Omental fat pad (tissue), 4 donors: ENCODE results near the gene SH3RF3. TPM values are rescaled to one million over a fixed set of nuclear protein-coding genes. Genes with fewer than 3 reads are reported as not detected.

Experiments used
- ATAC-seq: fragments of 150-250 bp; one replicate; pipeline ENCODE4 v1.9.1; 2016; ENCODE audit warnings: mild to moderate bottlenecking, moderate library complexity; ENCODE audit not compliant: low FRiP score
- DNase-seq: peaks from one replicate; pipeline ENCODE4 v3.0.0-alpha.2; 2019; ENCODE audit warnings: low spot score
- total RNA-seq, 4 donors: library from RNA; depleted of rRNA; stranded (reverse); fragments of >200 nt; gene quantifications; one replicate each; pipeline ENCODE4 v1.1.0, GENCODE V29; 2016
- TF ChIP-seq, protein P1 (sequence below), 3 donors: fragments of 450-650 bp; IDR thresholded peaks; one replicate each; pipeline ENCODE4 v1.5.1; 2016 to 2017; ENCODE audit warnings: antibody characterized with exemption in 3 of 3, mild to moderate bottlenecking in 3 of 3, moderate library complexity in 2 of 3

SH3RF3 gene
- total RNA-seq, 4 donors from 2014 or later, result 6.5 to 16.6 (median 8.6) TPM

DNA sequence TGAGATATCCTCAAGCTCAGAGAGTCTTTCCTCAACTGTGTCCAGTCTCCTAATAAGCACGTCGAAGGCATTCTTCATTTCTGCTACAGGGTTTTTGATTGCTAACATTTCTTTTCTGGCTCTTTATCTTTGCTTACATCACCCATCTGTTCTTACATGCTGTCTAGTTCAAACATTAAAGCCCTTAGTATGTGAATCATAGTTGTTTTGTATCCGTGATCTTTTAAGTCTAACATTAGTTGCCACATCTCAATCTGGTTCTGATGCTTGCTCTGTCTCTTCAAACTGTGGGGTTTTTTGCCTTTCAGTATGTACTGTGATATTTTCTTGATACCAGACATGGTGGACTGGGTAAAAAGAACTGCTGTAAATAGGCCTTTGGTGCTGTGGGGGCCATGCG, 235.2 kb downstream of the SH3RF3 start:
- DNase-seq, result no peak
- no peak for ATAC-seq
- TF ChIP-seq, protein P1, sequence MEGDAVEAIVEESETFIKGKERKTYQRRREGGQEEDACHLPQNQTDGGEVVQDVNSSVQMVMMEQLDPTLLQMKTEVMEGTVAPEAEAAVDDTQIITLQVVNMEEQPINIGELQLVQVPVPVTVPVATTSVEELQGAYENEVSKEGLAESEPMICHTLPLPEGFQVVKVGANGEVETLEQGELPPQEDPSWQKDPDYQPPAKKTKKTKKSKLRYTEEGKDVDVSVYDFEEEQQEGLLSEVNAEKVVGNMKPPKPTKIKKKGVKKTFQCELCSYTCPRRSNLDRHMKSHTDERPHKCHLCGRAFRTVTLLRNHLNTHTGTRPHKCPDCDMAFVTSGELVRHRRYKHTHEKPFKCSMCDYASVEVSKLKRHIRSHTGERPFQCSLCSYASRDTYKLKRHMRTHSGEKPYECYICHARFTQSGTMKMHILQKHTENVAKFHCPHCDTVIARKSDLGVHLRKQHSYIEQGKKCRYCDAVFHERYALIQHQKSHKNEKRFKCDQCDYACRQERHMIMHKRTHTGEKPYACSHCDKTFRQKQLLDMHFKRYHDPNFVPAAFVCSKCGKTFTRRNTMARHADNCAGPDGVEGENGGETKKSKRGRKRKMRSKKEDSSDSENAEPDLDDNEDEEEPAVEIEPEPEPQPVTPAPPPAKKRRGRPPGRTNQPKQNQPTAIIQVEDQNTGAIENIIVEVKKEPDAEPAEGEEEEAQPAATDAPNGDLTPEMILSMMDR (IDR thresholded peaks at IDR 0.05), result no peak

DNA sequence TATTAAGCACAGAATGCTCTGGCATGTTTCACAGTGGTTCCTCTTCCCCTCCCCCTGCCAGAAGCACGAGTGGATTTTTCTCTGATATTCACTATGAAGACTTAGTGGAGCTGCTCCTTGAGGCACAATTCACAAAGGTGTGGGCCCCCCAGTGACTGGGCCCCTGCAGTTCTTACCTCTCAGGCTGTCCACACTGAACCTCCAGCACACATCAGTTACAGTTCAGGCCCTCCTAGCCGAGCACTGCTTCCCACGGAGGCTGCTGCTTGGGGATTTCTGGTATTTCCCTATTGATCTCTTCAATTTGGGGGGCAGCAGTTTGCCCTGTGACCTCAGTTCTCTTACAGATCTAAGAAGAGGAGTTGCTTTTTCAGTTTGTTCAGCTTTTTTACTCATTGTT, 236.1 kb downstream of the SH3RF3 start:
- TF ChIP-seq, protein P1 (IDR thresholded peaks at IDR 0.05), result no peak
- no peak for DNase-seq
- no peak for ATAC-seq

DNA sequence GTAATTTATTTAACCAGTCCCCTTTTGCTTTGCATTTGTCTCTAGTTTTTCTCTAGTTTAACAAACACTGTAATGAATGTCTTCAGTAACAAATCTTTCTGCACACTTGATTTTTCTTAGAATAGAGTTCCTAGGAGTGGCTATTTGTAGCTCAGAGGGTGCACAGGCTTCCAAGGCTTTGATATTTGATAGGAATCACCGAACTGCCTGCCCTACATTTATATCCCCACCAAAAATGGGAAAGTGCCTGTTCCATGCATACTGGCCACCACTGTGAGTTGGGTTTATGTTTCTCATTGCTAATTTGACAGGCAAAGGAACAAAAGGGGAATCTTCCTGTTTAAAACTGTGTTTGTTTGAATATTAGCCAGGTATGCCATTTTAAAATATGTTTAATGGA, 238.7 kb downstream of the SH3RF3 start:
- no peak for ATAC-seq
- TF ChIP-seq, protein P1 (IDR thresholded peaks at IDR 0.05), result no peak
- DNase-seq, result no peak

DNA sequence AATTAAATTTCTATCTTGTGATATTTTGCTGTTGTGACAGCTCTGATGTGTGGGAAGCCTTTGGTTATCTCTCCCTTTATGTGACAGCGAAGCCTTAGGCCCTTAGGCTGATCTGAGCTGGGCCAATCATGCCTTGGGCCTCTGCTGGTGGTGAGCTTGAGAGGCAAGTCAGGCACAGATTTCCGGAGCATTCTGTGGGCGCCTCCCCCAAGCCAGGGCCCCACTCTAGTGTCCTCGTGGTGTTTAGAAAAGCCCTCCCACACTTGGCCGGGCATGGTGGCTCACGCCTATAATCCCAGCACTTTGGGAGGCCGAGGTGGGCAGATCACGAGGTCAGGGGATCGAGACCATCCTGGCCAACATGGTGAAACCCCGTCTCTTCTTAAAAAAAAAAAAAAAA, 239.8 kb downstream of the SH3RF3 start:
- DNase-seq (no peak), ATAC-seq (no peak)
- TF ChIP-seq, protein P1 (IDR thresholded peaks at IDR 0.05), result no peak

DNA sequence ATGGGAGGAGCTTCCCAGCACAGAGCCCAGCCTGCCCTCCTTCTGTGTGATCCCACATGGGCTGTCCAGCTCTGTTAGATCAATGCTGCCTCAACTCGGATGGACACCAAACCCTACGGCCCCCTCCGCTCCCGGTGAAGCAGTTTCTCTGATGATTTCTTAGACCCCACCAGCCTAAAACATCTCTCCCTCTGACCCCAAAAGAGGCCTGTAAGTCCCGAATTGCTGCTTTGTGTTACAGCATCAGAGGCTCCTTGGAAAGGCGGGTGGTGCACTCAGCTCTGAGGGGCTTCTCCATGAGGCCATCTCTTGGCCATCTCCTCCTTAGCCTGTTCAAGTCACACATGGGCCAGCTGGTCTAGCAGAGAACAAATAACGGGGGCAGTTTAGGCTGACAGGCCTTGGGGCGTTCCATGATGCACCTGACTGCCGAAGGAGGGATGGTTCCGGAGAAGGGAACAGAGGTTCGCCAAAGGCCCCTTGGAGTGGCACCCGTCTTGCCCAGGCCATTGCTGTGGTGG, 240.7 kb downstream of the SH3RF3 start:
- DNase-seq, result no peak

DNA sequence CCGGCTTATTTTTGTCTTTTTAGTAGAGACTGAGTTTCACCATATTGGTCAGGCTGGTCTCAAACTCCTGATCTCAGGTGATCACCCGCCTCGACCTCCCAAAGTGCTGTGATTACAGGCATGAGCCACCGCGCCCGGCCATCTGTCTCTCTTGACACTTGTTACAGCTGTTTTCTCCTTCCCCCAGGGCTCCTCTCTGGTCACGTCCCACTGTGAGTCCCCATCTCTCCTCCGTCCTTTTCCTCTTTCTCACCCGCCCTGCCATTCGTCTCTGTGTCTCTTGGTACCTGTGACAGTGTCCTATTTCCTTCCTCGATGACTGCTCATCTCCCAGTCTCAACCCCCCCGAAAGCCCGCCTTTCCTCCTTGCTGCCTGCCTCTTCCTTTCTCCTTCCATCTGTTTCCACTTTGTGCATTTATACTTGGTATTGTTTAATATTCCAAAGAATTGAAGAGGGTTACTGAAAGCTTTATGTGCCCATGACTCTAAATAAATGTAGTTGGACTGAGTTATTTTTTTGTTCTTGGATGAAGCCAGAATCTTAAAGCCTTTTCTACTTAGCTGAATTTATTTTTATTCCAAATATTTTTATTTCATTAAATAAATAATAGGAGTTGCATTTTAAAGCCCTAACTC, 241.5 kb downstream of the SH3RF3 start:
- no peak for ATAC-seq
- DNase-seq, result no peak

More for the DNA sequence above, 240.7 kb downstream of the SH3RF3 start:
- no peak for ATAC-seq
- TF ChIP-seq, protein P1 (IDR thresholded peaks at IDR 0.05), result no peak

More for the DNA sequence above, 241.5 kb downstream of the SH3RF3 start:
- TF ChIP-seq, protein P1 (IDR thresholded peaks at IDR 0.05), result no peak
